HepG2 (cell line): ENCODE data around the gene SLC6A6. TPM values are rescaled to one million over a fixed set of nuclear protein-coding genes. Genes with fewer than 3 reads are reported as not detected.

Source experiments
- ATAC-seq: fragments of 200-7000 bp; cut with Tn5 transposase; 3 replicates; pipeline ENCODE4 v1.9.1; 2020; ENCODE audit warnings: mild to moderate bottlenecking, moderate library complexity
- BruUV-seq: library from RNA; stranded (reverse); fragments of 400-500 nt; replicated peaks from 2 replicates; lab custom pipeline; 2021; lab: Mats Ljungman, UMichigan
- CTCF ChIA-PET: fragments of 300-600 bp; formaldehyde crosslinking; extraction: SDS; loops from one replicate; lab custom pipeline; 2021; ENCODE audit warnings: low total read pairs, inconsistent platforms, low intra/inter-chr PET ratio; lab: Yijun Ruan, JAX
- POLR2A ChIA-PET: fragments of 350-600 bp; sonication (Branson Sonifier 250); formaldehyde crosslinking; loops from one replicate; lab custom pipeline; 2020; ENCODE audit warnings: antibody characterized with exemption, inconsistent platforms; lab: Yijun Ruan, JAX
- DNase-seq: peaks from one replicate; pipeline ENCODE4 v3.0.0-alpha.2; 2015; ENCODE audit warnings: low spot score
- FAIRE-seq: peaks from 3 replicates; lab custom pipeline; 2011; peaks lifted over from hg19 to GRCh38; lab: Jason Lieb, UNC
- H2AFZ ChIP-seq: one replicate; pipeline ENCODE4 v1.6.1; 2011; ENCODE audit warnings: low read length, inconsistent platforms
- H3K27ac ChIP-seq: fragments of 300-600 bp; 3 replicates; pipeline ENCODE4 v1.8.0; 2011; ENCODE audit warnings: mixed run types, mild to moderate bottlenecking, mixed read lengths, low read length, inconsistent platforms; ENCODE audit not compliant: insufficient read depth; ENCODE audit errors: extremely low read length
- H3K27me3 ChIP-seq, 2 experiments: fragments of 200-600 bp in 1 of 2; 2 replicates in 1 of 2; 3 replicates in 1 of 2; pipeline versions ENCODE4 v1.6.0 to v1.8.0; 2011; ENCODE audit warnings: low read length in 2 of 2, mild to moderate bottlenecking in 2 of 2, moderate library complexity in 2 of 2, inconsistent platforms in 1 of 2; ENCODE audit not compliant: insufficient read depth in 2 of 2, control insufficient read depth in 1 of 2
- H3K36me3 ChIP-seq, 2 experiments: fragments of 200-600 bp in 1 of 2; replicated peaks in 1 of 2; 2 replicates in 1 of 2; 3 replicates in 1 of 2; pipeline versions ENCODE4 v1.5.1 to v1.8.0; 2011; ENCODE audit warnings: low read length in 2 of 2, inconsistent platforms in 1 of 2; ENCODE audit not compliant: insufficient read depth in 2 of 2, control insufficient read depth in 1 of 2
- H3K4me1 ChIP-seq: 2 replicates; pipeline ENCODE4 v1.5.1; 2012; ENCODE audit warnings: low read length, inconsistent platforms; ENCODE audit not compliant: insufficient read depth
- H3K4me2 ChIP-seq: 2 replicates; pipeline ENCODE4 v1.6.0; 2011; ENCODE audit warnings: low read depth, low read length, inconsistent platforms
- H3K4me3 ChIP-seq, 3 experiments: fragments of 200-600 bp in 1 of 3; sonication (generic), shearing (Covaris generic) in 1 of 3; replicated peaks in 1 of 3; 2 replicates each; pipeline ENCODE4 v1.5.1; 2011 to 2016; ENCODE audit warnings: low read length in 3 of 3, inconsistent platforms in 2 of 3, low read depth in 2 of 3, mild to moderate bottlenecking in 2 of 3, control low read depth in 1 of 3, mixed read lengths in 1 of 3; ENCODE audit not compliant: insufficient read depth in 1 of 3
- H3K79me2 ChIP-seq: one replicate; pipeline ENCODE4 v1.6.1; 2011; ENCODE audit warnings: low read length, inconsistent platforms; ENCODE audit not compliant: insufficient read depth
- H3K9ac ChIP-seq: 2 replicates; pipeline ENCODE4 v1.6.0; 2011; ENCODE audit warnings: mild to moderate bottlenecking, low read depth, low read length, inconsistent platforms; ENCODE audit not compliant: insufficient read depth
- H3K9me3 ChIP-seq: 2 replicates; pipeline ENCODE4 v1.5.1; 2012; ENCODE audit warnings: mild to moderate bottlenecking, low read length
- H4K20me1 ChIP-seq: 2 replicates; pipeline ENCODE4 v1.6.0; 2011; ENCODE audit warnings: inconsistent platforms, mild to moderate bottlenecking, low read length, moderate library complexity; ENCODE audit not compliant: insufficient read depth
- CSRNP2 ChIP-seq: sonication (generic); formaldehyde crosslinking; conservative IDR thresholded peaks from 2 replicates; pipeline ENCODE4 v1.8.0; 2022; ENCODE audit warnings: low read depth, missing genetic modification reagents
- HOXD1 ChIP-seq: sonication (generic); formaldehyde crosslinking; IDR thresholded peaks from 2 replicates; pipeline ENCODE4 v1.5.0; 2020; ENCODE audit warnings: missing genetic modification reagents
- ISL2 ChIP-seq: sonication (generic); formaldehyde crosslinking; IDR thresholded peaks from 2 replicates; pipeline ENCODE4 v1.5.0; 2020; ENCODE audit warnings: missing genetic modification reagents
- JUN ChIP-seq: sonication (generic); formaldehyde crosslinking; IDR thresholded peaks from 2 replicates; pipeline ENCODE4 v1.4.0; 2020; ENCODE audit warnings: mild to moderate bottlenecking, missing genetic modification reagents
- KMT2B ChIP-seq: IDR thresholded peaks from 2 replicates; pipeline ENCODE4 v1.6.1; 2016; ENCODE audit warnings: missing genetic modification reagents, missing compliant biosample characterization
- SOX6 ChIP-seq, 2 experiments: fragments of 450-650 bp in 1 of 2; sonication (generic) in 1 of 2; formaldehyde crosslinking in 1 of 2; IDR thresholded peaks; 2 replicates each; pipeline versions ENCODE4 v1.4.0 to v1.6.1; 2017 to 2020; ENCODE audit warnings: antibody characterized with exemption in 1 of 2, mild to moderate bottlenecking in 1 of 2, missing genetic modification reagents in 1 of 2
- SP4 ChIP-seq: sonication (generic); formaldehyde crosslinking; IDR thresholded peaks from 2 replicates; pipeline ENCODE4 v1.8.1; 2023; ENCODE audit warnings: mild to moderate bottlenecking, missing genetic modification reagents
- WGBS: methylation state at CpG from one replicate; pipeline ENCODE4 v1.1.6; 2017; ENCODE audit warnings: low lambda C conversion rate; 5-methylcytosine and 5-hydroxymethylcytosine counted together
- in situ Hi-C: cut with HindIII; loops from 2 replicates; pipeline ENCODE4 v1.10.0; 2017; ENCODE audit warnings: low pct_unique_long_range_greater_than_20kb; ENCODE audit not compliant: extremely low pct_ligation_motif_present
- intact Hi-C: fragments of 100-400 bp; cut with micrococcal nuclease; formaldehyde crosslinking; loops from one replicate; pipeline ENCODE4 v1.10.0; 2022; ENCODE audit not compliant: unreplicated experiment
- polyA plus RNA-seq, 8 experiments: library from polyadenylated mRNA; depleted of rRNA in 3 of 8; stranded (reverse) in 7 of 8; unstranded in 1 of 8; fragments of >200 nt; fragmentation: Illumina TruSeq in 4 of 8; extraction: Trizol in 4 of 8; gene quantifications; 2 replicates each; pipeline versions ENCODE4 v1.2.1 to v1.2.3, GENCODE V29; 2011 to 2016; ENCODE audit warnings: low read depth in 4 of 8, missing spikeins in 1 of 8, mixed read lengths in 1 of 8; ENCODE audit not compliant: insufficient read depth in 1 of 8
- total RNA-seq, 5 experiments: library from RNA; depleted of rRNA; stranded (reverse); fragments of >200 nt; fragmentation: Illumina TruSeq; extraction: Trizol; gene quantifications; 2 replicates each; pipeline ENCODE4 v1.2.3, GENCODE V29; 2016; ENCODE audit warnings: low read depth in 1 of 5

Gene SLC6A6
- total and polyA plus RNA-seq, 2 of the 13 experiments (the other 11 are each of a cell fraction or from before 2014, with no cell fraction given): 14.1 to 20.7 TPM

DNA sequence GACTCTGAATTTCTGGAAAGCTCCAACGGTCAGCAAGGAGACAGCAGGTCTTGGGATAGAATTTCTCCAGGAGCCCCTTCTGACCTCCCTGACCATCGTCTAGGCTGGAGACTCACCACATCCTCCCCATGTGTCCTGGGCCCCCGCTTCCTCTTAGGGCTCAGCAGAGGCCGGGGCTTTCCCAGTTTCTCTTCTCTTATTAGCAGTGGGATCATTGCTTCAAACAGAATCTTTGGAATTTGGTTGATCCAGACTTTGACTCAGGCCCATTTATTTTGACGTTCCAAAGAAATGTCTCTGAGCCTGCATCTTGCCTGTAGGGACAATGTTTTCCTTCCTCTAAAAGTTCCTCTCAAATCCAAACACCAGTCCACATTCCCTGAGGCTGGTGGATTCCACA lies 38.4 kb upstream of the SLC6A6 start:
- 12% methylated on average over 5 of the region's 5 CpGs for whole genome bisulfite sequencing
- Histone ChIP-seq H3K4me1 (no peaks in the 10 kb centered on the region), H4K20me1 (no peaks in the 10 kb centered on the region), H3K9me3 (no peaks in the 10 kb centered on the region), H3K79me2 (no peaks in the 10 kb centered on the region), H3K36me3 (no peaks in the 10 kb centered on the region), H3K27me3 (peaks cover 9 to 45% of the 10 kb centered on the region in 2 experiments; a peak in 4 of 5 replicates), H3K9ac (no peak overlapping the region), H3K4me2 (no peak overlapping the region), H3K27ac (no peak overlapping the region), H3K4me3 (no peak overlapping the region), H2AFZ (no peak overlapping the region)
- intact Hi-C loops: no loop called here
- DNase-seq: no peak
- in situ Hi-C loops: no loop called here
- ChIA-PET CTCF (no interaction called here), POLR2A (no interaction called here)
- no peak for FAIRE-seq
- no peak for ATAC-seq
- BruUV-seq: no TSS peak
- no peak for TF ChIP-seq CSRNP2 (CRISPR knock-in tag)
- no peak for TF ChIP-seq ISL2 (CRISPR knock-in tag)
- no peak for TF ChIP-seq HOXD1 (CRISPR knock-in tag)
- no peak for TF ChIP-seq JUN
- no peak for TF ChIP-seq SP4 (CRISPR knock-in tag)
- no peak for TF ChIP-seq SOX6 (IDR thresholded peaks at IDR 0.05)
- TF ChIP-seq SOX6 (CRISPR knock-in tag; IDR thresholded peaks at IDR 0.05): no peak
- no peak for TF ChIP-seq KMT2B
